Lower leg skin (tissue), 3 donors: ENCODE results near the gene AKAP6.

Source experiments
- CTCF ChIP-seq, 3 donors: fragments of 450-650 bp; IDR thresholded peaks; one replicate each; pipeline ENCODE4 v1.5.1; 2016; ENCODE audit warnings: antibody characterized with exemption in 3 of 3, mild to moderate bottlenecking in 3 of 3, moderate library complexity in 2 of 3
- POLR2A ChIP-seq, 2 donors: fragments of 450-650 bp; IDR thresholded peaks; one replicate each; pipeline ENCODE4 v1.6.1; 2016 to 2017; ENCODE audit warnings: antibody characterized with exemption in 2 of 2, mild to moderate bottlenecking in 1 of 2, moderate library complexity in 1 of 2

- no peak for TF ChIP-seq CTCF (IDR thresholded peaks at IDR 0.05)
- no peak for TF ChIP-seq POLR2A (IDR thresholded peaks at IDR 0.05)
These were observed 340.3 kb downstream of the AKAP6 start for GRCh38 chr14:32669391-32669790.
